Upper lobe of right lung (tissue), 1 donor: ENCODE results near the gene IPO9. TPM values are rescaled to one million over a fixed set of nuclear protein-coding genes. Genes with fewer than 3 reads are reported as not detected.

Experiments
- ATAC-seq: fragments of 200-7000 bp; cut with Tn5 transposase; one replicate; pipeline ENCODE4 v1.9.1; 2020; ENCODE audit warnings: mild to moderate bottlenecking, moderate library complexity
- DNase-seq: peaks from one replicate; pipeline ENCODE4 v3.0.0-alpha.2; 2020
- H3K27ac ChIP-seq: fragments of 200-600 bp; one replicate; pipeline ENCODE4 v1.8.0; 2022
- H3K27me3 ChIP-seq: fragments of 200-600 bp; one replicate; pipeline ENCODE4 v1.8.0; 2022; ENCODE audit warnings: mild to moderate bottlenecking
- H3K36me3 ChIP-seq: fragments of 200-600 bp; one replicate; pipeline ENCODE4 v1.8.0; 2022
- H3K4me1 ChIP-seq: fragments of 200-600 bp; one replicate; pipeline ENCODE4 v1.8.0; 2022
- H3K4me3 ChIP-seq: fragments of 200-600 bp; one replicate; pipeline ENCODE4 v1.8.0; 2022; ENCODE audit warnings: mild to moderate bottlenecking
- H3K9me3 ChIP-seq: fragments of 200-600 bp; one replicate; pipeline ENCODE4 v1.8.0; 2022
- intact Hi-C: fragments of 100-400 bp; cut with DNase I; formaldehyde crosslinking; loops from one replicate; pipeline ENCODE4 v1.11.0; 2022
- total RNA-seq: library from RNA; stranded (reverse); fragmentation: NEBNext Ultra II Directional; extraction: Animal tissue kit (Norgen Biotek cat#: 25700); gene quantifications from one replicate; pipeline ENCODE4 v1.2.1, GENCODE V29; 2021
- TF ChIP-seq, protein P1 (sequence below): fragments of 200-600 bp; IDR thresholded peaks from one replicate; pipeline ENCODE4 v1.8.0; 2022; ENCODE audit warnings: antibody characterized with exemption
- donor health status: DM: no; HTN: yes; CAD: no; lungs with severe emphysema.

The IPO9 gene
- total RNA-seq, 1 donor from 2014 or later = 44.5 TPM

DNA sequence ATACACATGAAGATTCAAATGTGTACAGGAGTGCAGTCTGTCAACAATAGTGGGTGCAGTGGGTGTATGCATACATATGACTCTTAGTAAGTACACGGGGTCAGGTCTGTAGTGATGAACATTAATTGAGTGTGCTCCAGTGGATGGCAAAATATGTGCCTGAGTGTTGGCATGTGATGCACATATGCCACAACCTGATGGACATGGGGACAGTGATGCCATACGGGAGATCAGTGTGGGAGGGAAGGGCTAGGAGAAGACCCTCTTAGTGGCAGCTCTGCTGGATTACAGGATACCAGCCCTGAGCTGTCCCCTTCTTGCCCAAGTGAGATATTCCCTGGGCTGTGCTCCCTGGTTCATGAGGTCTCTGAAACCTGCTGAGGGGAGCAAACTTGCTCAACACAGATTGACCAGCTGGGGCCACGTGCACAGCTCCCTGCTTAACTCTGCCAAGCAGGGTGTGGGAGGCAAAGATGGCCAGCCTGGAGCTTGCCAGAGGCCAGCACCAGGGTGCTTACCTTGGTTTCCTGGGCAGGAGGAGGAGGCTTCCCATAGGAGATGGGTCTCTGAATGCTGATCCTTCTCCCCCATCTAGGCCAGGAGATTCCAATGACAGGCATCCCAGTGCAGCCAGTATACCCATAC lies 62.0 kb downstream of the IPO9 start:
- Histone ChIP-seq H3K9me3 (no peaks in the 10 kb centered on the region), H3K4me3 (no peak overlapping the region), H3K4me1 (peaks cover 13% of the 10 kb centered on the region), H3K36me3 (no peaks in the 10 kb centered on the region), H3K27me3 (peaks cover 5% of the 10 kb centered on the region), H3K27ac (no peak overlapping the region)
- TF ChIP-seq, protein P1, sequence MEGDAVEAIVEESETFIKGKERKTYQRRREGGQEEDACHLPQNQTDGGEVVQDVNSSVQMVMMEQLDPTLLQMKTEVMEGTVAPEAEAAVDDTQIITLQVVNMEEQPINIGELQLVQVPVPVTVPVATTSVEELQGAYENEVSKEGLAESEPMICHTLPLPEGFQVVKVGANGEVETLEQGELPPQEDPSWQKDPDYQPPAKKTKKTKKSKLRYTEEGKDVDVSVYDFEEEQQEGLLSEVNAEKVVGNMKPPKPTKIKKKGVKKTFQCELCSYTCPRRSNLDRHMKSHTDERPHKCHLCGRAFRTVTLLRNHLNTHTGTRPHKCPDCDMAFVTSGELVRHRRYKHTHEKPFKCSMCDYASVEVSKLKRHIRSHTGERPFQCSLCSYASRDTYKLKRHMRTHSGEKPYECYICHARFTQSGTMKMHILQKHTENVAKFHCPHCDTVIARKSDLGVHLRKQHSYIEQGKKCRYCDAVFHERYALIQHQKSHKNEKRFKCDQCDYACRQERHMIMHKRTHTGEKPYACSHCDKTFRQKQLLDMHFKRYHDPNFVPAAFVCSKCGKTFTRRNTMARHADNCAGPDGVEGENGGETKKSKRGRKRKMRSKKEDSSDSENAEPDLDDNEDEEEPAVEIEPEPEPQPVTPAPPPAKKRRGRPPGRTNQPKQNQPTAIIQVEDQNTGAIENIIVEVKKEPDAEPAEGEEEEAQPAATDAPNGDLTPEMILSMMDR = no peak
- DNase-seq (no peak), ATAC-seq (no peak)
- intact Hi-C loops = no loop called here

DNA sequence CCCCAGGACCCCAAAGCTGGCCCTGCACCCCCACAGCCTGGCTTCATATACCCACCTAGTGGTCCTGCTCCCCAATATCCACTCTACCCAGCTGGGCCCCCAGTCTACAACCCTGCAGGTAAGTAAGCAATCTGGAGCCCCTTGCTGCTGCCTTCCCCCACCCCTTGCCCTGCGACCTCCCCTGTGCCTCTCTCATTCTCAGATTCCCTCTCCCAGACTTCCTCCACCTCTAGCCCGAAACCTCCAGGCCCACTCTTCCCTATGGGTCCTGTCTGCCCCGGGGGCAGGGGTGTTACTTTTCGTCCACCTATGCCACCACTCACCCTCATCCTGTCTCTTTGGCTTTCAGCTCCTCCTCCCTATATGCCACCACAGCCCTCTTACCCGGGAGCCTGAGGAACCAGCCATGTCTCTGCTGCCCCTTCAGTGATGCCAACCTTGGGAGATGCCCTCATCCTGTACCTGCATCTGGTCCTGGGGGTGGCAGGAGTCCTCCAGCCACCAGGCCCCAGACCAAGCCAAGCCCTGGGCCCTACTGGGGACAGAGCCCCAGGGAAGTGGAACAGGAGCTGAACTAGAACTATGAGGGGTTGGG lies 62.6 kb downstream of the IPO9 start:
- peaks cover 5% of the 10 kb centered on the region for H3K27me3 ChIP-seq
- TF ChIP-seq, protein P1 = no peak
- no peak overlapping the region for H3K27ac ChIP-seq
- H3K4me3 ChIP-seq = no peak overlapping the region
- no peaks in the 10 kb centered on the region for H3K36me3 ChIP-seq
- no peak for DNase-seq
- no peak for ATAC-seq
- intact Hi-C loops = no loop called here
- H3K4me1 ChIP-seq = peaks cover 13% of the 10 kb centered on the region
- no peaks in the 10 kb centered on the region for H3K9me3 ChIP-seq

DNA sequence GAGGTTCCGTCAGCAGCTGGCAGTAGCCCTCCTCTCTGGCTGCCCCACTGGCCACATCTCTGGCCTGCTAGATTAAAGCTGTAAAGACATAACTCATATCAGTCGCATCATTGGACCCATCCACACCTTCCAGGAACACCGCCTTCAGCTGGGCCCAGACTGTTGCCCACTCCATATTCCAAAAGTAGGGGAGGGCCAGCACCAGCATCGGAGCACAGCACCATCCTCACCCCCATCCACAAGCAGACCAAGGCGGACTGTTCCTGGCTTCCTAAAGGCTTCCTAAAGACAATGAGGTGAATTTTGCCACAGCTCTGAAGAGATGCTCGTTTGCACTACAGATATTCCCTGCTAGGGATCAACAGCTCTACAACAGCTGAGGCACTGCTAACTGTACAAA lies 63.3 kb downstream of the IPO9 start:
- Histone ChIP-seq H3K27me3 (peaks cover 5% of the 10 kb centered on the region), H3K9me3 (no peaks in the 10 kb centered on the region), H3K4me1 (peaks cover 13% of the 10 kb centered on the region), H3K27ac (no peak overlapping the region), H3K4me3 (no peak overlapping the region), H3K36me3 (no peaks in the 10 kb centered on the region)
- TF ChIP-seq, protein P1 = no peak
- intact Hi-C loops = no loop called here
- DNase-seq = no peak
- ATAC-seq = no peak

DNA sequence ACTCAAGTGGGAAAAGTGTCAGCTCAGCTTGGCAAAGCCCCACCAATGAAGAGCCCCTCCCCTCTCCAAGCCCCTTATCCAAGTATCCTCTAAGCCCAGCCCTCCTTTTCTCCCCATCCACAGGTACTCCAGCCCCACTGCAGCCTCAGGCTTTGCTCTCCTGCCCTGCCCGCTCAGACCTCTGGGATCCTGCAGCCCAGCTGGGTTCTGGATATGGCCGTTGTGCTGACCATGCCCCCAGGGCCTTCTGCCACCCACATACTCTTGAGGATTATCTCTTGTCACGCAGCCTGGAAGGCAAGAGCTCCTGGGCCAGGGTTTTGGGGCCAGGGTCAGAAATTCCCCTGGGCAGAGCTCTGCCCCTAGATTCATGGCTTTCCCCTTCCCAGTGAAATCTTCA lies 64.5 kb downstream of the IPO9 start:
- Histone ChIP-seq H3K27ac (no peak overlapping the region), H3K4me3 (no peak overlapping the region), H3K36me3 (no peaks in the 10 kb centered on the region), H3K27me3 (peaks cover 5% of the 10 kb centered on the region), H3K9me3 (no peaks in the 10 kb centered on the region), H3K4me1 (peaks cover 7% of the 10 kb centered on the region)
- no peak for ATAC-seq
- TF ChIP-seq, protein P1 = no peak
- no peak for DNase-seq
- intact Hi-C loops = no loop called here

DNA sequence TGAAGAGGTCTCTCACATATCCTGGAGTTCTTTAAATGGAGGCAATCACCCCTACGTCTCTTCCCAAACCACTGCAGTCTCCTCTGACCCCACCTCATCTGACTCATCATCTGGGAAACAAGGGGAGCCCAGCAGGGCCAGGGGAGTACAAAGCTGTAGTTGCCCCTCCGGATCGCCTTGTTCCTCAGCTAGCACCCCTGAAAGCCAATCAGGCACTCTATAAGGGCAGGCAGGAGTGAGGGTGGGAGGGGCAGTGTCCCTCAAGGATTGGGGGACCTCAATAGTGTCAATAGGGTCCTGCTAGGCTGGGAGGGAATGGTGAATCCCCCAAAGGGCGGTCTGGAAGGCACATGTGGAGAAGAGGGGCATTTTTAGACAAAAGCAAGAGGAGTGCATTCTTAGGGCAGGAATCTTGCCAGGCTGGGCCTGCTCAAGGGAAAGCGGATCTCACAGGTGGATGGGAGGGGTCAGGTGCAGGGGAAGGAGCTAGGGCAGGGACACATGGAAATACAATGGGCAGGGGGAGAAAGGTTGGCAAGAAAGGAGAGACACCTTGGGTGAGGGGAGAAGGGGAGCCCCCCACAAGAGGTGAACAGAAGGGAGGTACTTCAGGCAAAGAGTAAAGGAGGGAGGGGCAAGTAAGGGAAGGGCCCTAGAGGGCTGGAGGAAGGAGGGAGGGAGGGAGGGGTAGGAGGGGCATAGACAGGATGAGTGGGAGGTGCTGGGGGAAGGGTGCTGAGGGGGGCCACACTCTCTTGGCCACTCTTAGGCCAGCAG lies 65.6 kb downstream of the IPO9 start:
- ATAC-seq (no peak), DNase-seq (no peak)
- H3K36me3 ChIP-seq = no peaks in the 10 kb centered on the region
- H3K9me3 ChIP-seq = no peaks in the 10 kb centered on the region
- peaks cover 1% of the 10 kb centered on the region for H3K4me1 ChIP-seq
- no peak overlapping the region for H3K27ac ChIP-seq
- no peak overlapping the region for H3K4me3 ChIP-seq
- H3K27me3 ChIP-seq = peaks cover 1% of the 10 kb centered on the region
- TF ChIP-seq, protein P1 = no peak
- intact Hi-C loops = loop anchor here (5.0 kb wide), 1 partner anchor 78 kb away; no protein-coding TSS in a partner anchor
